ENCODE data around the gene CAV1.
A peak's percentile ranks its signal among the peaks of the same experiment; 100 is the strongest.
"Not testable (repeated sequence)": the region's sequence is repeated elsewhere in the genome, so short reads cannot be mapped to it uniquely, and the experiment has no call there.

CAV1 gene

GRCh38 chr7:116524609-116525297 lies at the start of gene CAV1:
TSS of gene CAV1 (plus strand) at chr7:116525036. CDS start at chr7:116525063, 27 bp downstream.
- peak; percentile 34 for TF ChIP-seq CTCF (conservative IDR thresholded peaks at IDR 0.05; ENCODE audit: control insufficient read depth, insufficient read depth, low read depth, low read length)
- peak; percentile 96 for DNase-seq (ENCODE audit: low read depth)
- H3K4me3 ChIP-seq (ENCODE audit: control insufficient read depth, low read depth, low read length): peak within 1 kb of the TSS; percentile 93

GRCh38 chr7:116477625-116478024 lies 47.2 kb upstream of the CAV1 start:
- no peak overlapping the region for H3K4me3 ChIP-seq (ENCODE audit: control insufficient read depth, low read depth, low read length)
- no peak for TF ChIP-seq CTCF (conservative IDR thresholded peaks at IDR 0.05; ENCODE audit: control insufficient read depth, insufficient read depth, low read depth, low read length)
- DNase-seq (ENCODE audit: low read depth): no peak

- TF ChIP-seq CTCF (conservative IDR thresholded peaks at IDR 0.05; ENCODE audit: control insufficient read depth, insufficient read depth, low read depth, low read length): no peak
- H3K4me3 ChIP-seq (ENCODE audit: control insufficient read depth, low read depth, low read length): no peak overlapping the region
- DNase-seq (ENCODE audit: low read depth): no peak
These were observed 46.0 kb upstream of the CAV1 start for GRCh38 chr7:116478834-116479233.

- H3K4me3 ChIP-seq (ENCODE audit: control insufficient read depth, low read depth, low read length): no peak overlapping the region
- DNase-seq (ENCODE audit: low read depth): no peak
- TF ChIP-seq CTCF (conservative IDR thresholded peaks at IDR 0.05; ENCODE audit: control insufficient read depth, insufficient read depth, low read depth, low read length): no peak
These were observed 41.4 kb upstream of the CAV1 start for GRCh38 chr7:116483271-116483942.

GRCh38 chr7:116484389-116484788 lies 40.4 kb upstream of the CAV1 start:
- DNase-seq (ENCODE audit: low read depth); H3K4me3 ChIP-seq (ENCODE audit: control insufficient read depth, low read depth, low read length): not testable (repeated sequence)

- no peak for TF ChIP-seq CTCF (conservative IDR thresholded peaks at IDR 0.05; ENCODE audit: control insufficient read depth, insufficient read depth, low read depth, low read length)
- no peak for DNase-seq (ENCODE audit: low read depth)
- no peak overlapping the region for H3K4me3 ChIP-seq (ENCODE audit: control insufficient read depth, low read depth, low read length)
These were observed 36.8 kb upstream of the CAV1 start for GRCh38 chr7:116487907-116488521.

GRCh38 chr7:116490351-116490750 lies 34.5 kb upstream of the CAV1 start:
- DNase-seq (ENCODE audit: low read depth): no peak
- TF ChIP-seq CTCF (conservative IDR thresholded peaks at IDR 0.05; ENCODE audit: control insufficient read depth, insufficient read depth, low read depth, low read length): no peak
- no peak overlapping the region for H3K4me3 ChIP-seq (ENCODE audit: control insufficient read depth, low read depth, low read length)

Data from fibroblast of mammary gland (primary cell).